ENCODE data around the gene GMPPB.
"Not testable (repeated sequence)": the region's sequence is repeated elsewhere in the genome, so short reads cannot be mapped to it uniquely, and the experiment has no call there.

Gene GMPPB

DNA sequence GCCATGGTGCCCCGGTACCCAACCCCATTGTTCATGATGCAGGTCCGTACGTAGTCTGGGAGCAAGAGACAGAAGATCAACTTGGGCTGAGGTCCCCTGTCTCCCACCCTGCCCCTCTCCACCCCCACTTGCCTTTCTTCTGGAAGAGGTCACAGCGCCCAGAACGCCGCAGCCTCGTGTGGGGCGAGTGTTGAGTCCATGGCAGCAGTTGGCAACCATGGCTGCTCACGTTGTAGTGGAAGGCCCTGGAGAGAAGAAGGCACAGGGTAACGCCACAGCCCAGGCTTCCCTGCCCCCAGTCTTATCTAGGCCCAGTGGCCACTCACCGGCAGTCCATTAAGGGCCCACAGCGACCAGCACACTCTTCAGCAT, 36.3 kb downstream of the GMPPB start:
- CTCF ChIA-PET; DNase-seq; H3K4me3 ChIP-seq (ENCODE audit: control insufficient read depth in 1 of 7, extremely low read depth in 1 of 7, insufficient read depth in 4 of 7, low read depth in 2 of 7, low read length in 6 of 7); POLR2A ChIA-PET; H3K27ac ChIP-seq (ENCODE audit: insufficient read depth in 1 of 2, low read depth in 1 of 2, low read length in 2 of 2, poor library complexity in 1 of 2, severe bottlenecking in 2 of 2); H3K9me3 ChIP-seq (ENCODE audit: control extremely low read depth in 1 of 5, control insufficient read depth in 4 of 5, insufficient read depth in 2 of 5, low read depth in 1 of 5, low read length in 4 of 5): not testable (repeated sequence)
- Histone ChIP-seq H3K4me1 (ENCODE audit: control extremely low read depth in 1 of 4, control insufficient read depth in 4 of 4, insufficient read depth in 4 of 4, low read length in 3 of 4) (peaks cover 0 to 30% (median 25%) of the 10 kb centered on the region in 4 experiments), H3K27me3 (replicated peaks in 2 of 5; ENCODE audit: control insufficient read depth in 4 of 5, insufficient read depth in 5 of 5, low read length in 4 of 5) (peaks cover 0 to 14% (median 2%) of the 10 kb centered on the region in 5 experiments), H3K36me3 (ENCODE audit: control insufficient read depth in 4 of 4, insufficient read depth in 4 of 4, low read length in 3 of 4) (peaks cover 6 to 21% (median 14%) of the 10 kb centered on the region in 4 experiments)
- WGBS (ENCODE audit: insufficient coverage): 100% methylated on average over 3 of the region's 12 CpGs

GRCh38 chr3:49686769-49687423, 36.9 kb downstream of the GMPPB start:
- H3K27ac ChIP-seq (ENCODE audit: insufficient read depth in 1 of 2, low read depth in 1 of 2, low read length in 2 of 2, poor library complexity in 1 of 2, severe bottlenecking in 2 of 2); H3K9me3 ChIP-seq (ENCODE audit: control extremely low read depth in 1 of 5, control insufficient read depth in 4 of 5, insufficient read depth in 2 of 5, low read depth in 1 of 5, low read length in 4 of 5); POLR2A ChIA-PET; CTCF ChIA-PET: not testable (repeated sequence)
- peaks cover 6 to 26% (median 19%) of the 10 kb centered on the region in 4 experiments for H3K36me3 ChIP-seq (ENCODE audit: control insufficient read depth in 4 of 4, insufficient read depth in 4 of 4, low read length in 3 of 4)
- DNase-seq: peak; percentile 34 to 63 (median 51)
- peaks cover 0 to 30% (median 25%) of the 10 kb centered on the region in 4 experiments for H3K4me1 ChIP-seq (ENCODE audit: control extremely low read depth in 1 of 4, control insufficient read depth in 4 of 4, insufficient read depth in 4 of 4, low read length in 3 of 4)
- peaks cover 0 to 14% (median 2%) of the 10 kb centered on the region in 5 experiments for H3K27me3 ChIP-seq (replicated peaks in 2 of 5; ENCODE audit: control insufficient read depth in 4 of 5, insufficient read depth in 5 of 5, low read length in 4 of 5)
- H3K4me3 ChIP-seq (ENCODE audit: control insufficient read depth in 1 of 7, extremely low read depth in 1 of 7, insufficient read depth in 4 of 7, low read depth in 2 of 7, low read length in 6 of 7): peak overlapping the region in 5 of 7 experiments; percentile 26 to 69 (median 37)
- WGBS (ENCODE audit: insufficient coverage): 18% methylated on average over 37 of the region's 44 CpGs

DNA sequence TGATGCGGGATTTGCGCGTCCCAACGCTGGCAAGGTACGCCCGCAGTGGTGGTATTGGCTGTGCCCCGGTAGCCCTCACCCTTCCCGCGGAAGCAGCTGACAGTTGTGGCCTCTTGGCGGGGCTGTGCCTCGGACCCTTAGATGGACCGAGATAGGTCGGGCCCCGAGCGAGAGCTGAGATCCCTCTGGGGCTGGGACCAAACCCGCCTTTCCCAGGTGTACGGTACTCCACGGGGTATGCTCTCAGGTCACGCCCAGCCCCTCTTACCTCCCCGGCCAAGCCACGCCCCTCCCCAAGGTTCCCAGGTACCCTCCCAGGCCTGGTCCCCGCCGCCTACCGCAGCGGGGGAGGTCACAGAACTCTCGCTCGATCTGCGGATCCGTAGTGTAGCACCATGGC, 37.4 kb downstream of the GMPPB start:
- Histone ChIP-seq H3K4me1 (ENCODE audit: control extremely low read depth in 1 of 4, control insufficient read depth in 4 of 4, insufficient read depth in 4 of 4, low read length in 3 of 4) (peaks cover 0 to 29% (median 24%) of the 10 kb centered on the region in 4 experiments), H3K36me3 (ENCODE audit: control insufficient read depth in 4 of 4, insufficient read depth in 4 of 4, low read length in 3 of 4) (peaks cover 6 to 32% (median 24%) of the 10 kb centered on the region in 4 experiments), H3K27me3 (replicated peaks in 2 of 5; ENCODE audit: control insufficient read depth in 4 of 5, insufficient read depth in 5 of 5, low read length in 4 of 5) (peaks cover 0 to 14% (median 2%) of the 10 kb centered on the region in 5 experiments), H3K4me3 (ENCODE audit: control insufficient read depth in 1 of 7, extremely low read depth in 1 of 7, insufficient read depth in 4 of 7, low read depth in 2 of 7, low read length in 6 of 7) (peak overlapping the region in 5 of 7 experiments; percentile 26 to 69 (median 37))
- H3K27ac ChIP-seq (ENCODE audit: insufficient read depth in 1 of 2, low read depth in 1 of 2, low read length in 2 of 2, poor library complexity in 1 of 2, severe bottlenecking in 2 of 2); POLR2A ChIA-PET; H3K9me3 ChIP-seq (ENCODE audit: control extremely low read depth in 1 of 5, control insufficient read depth in 4 of 5, insufficient read depth in 2 of 5, low read depth in 1 of 5, low read length in 4 of 5): not testable (repeated sequence)
- DNase-seq: peak in 1 of 3 donors; percentile 32
- 2% methylated on average over 16 of the region's 29 CpGs for WGBS (ENCODE audit: insufficient coverage)
- CTCF ChIA-PET: interaction anchor here (0.6 kb wide), 1 partner anchor 591 kb away, joined by 4 read pairs; no protein-coding TSS in a partner anchor

- DNase-seq; H3K27ac ChIP-seq (ENCODE audit: insufficient read depth in 1 of 2, low read depth in 1 of 2, low read length in 2 of 2, poor library complexity in 1 of 2, severe bottlenecking in 2 of 2); POLR2A ChIA-PET; H3K4me3 ChIP-seq (ENCODE audit: control insufficient read depth in 1 of 7, extremely low read depth in 1 of 7, insufficient read depth in 4 of 7, low read depth in 2 of 7, low read length in 6 of 7); H3K9me3 ChIP-seq (ENCODE audit: control extremely low read depth in 1 of 5, control insufficient read depth in 4 of 5, insufficient read depth in 2 of 5, low read depth in 1 of 5, low read length in 4 of 5): not testable (repeated sequence)
- Histone ChIP-seq H3K4me1 (ENCODE audit: control extremely low read depth in 1 of 4, control insufficient read depth in 4 of 4, insufficient read depth in 4 of 4, low read length in 3 of 4) (peaks cover 0 to 24% (median 20%) of the 10 kb centered on the region in 4 experiments), H3K27me3 (replicated peaks in 2 of 5; ENCODE audit: control insufficient read depth in 4 of 5, insufficient read depth in 5 of 5, low read length in 4 of 5) (peaks cover 0 to 14% (median 2%) of the 10 kb centered on the region in 5 experiments), H3K36me3 (ENCODE audit: control insufficient read depth in 4 of 4, insufficient read depth in 4 of 4, low read length in 3 of 4) (peaks cover 6 to 37% (median 28%) of the 10 kb centered on the region in 4 experiments)
- 29% methylated on average over 20 of the region's 36 CpGs for WGBS (ENCODE audit: insufficient coverage)
- CTCF ChIA-PET: interaction anchor here (0.6 kb wide), 1 partner anchor 591 kb away, joined by 4 read pairs; no protein-coding TSS in a partner anchor
Observed at GRCh38 chr3:49685846-49686245, 37.9 kb downstream of the GMPPB start.

- H3K27ac ChIP-seq (ENCODE audit: insufficient read depth in 1 of 2, low read depth in 1 of 2, low read length in 2 of 2, poor library complexity in 1 of 2, severe bottlenecking in 2 of 2); H3K4me3 ChIP-seq (ENCODE audit: control insufficient read depth in 1 of 7, extremely low read depth in 1 of 7, insufficient read depth in 4 of 7, low read depth in 2 of 7, low read length in 6 of 7); H3K9me3 ChIP-seq (ENCODE audit: control extremely low read depth in 1 of 5, control insufficient read depth in 4 of 5, insufficient read depth in 2 of 5, low read depth in 1 of 5, low read length in 4 of 5); POLR2A ChIA-PET; CTCF ChIA-PET; DNase-seq: not testable (repeated sequence)
- peaks cover 0 to 14% (median 2%) of the 10 kb centered on the region in 5 experiments for H3K27me3 ChIP-seq (replicated peaks in 2 of 5; ENCODE audit: control insufficient read depth in 4 of 5, insufficient read depth in 5 of 5, low read length in 4 of 5)
- WGBS (ENCODE audit: insufficient coverage): 100% methylated on average over 4 of the region's 10 CpGs
- peaks cover 6 to 44% (median 36%) of the 10 kb centered on the region in 4 experiments for H3K36me3 ChIP-seq (ENCODE audit: control insufficient read depth in 4 of 4, insufficient read depth in 4 of 4, low read length in 3 of 4)
- H3K4me1 ChIP-seq (ENCODE audit: control extremely low read depth in 1 of 4, control insufficient read depth in 4 of 4, insufficient read depth in 4 of 4, low read length in 3 of 4): peaks cover 0 to 18% (median 13%) of the 10 kb centered on the region in 4 experiments
Observed at GRCh38 chr3:49685103-49685502, 38.6 kb downstream of the GMPPB start.

DNA sequence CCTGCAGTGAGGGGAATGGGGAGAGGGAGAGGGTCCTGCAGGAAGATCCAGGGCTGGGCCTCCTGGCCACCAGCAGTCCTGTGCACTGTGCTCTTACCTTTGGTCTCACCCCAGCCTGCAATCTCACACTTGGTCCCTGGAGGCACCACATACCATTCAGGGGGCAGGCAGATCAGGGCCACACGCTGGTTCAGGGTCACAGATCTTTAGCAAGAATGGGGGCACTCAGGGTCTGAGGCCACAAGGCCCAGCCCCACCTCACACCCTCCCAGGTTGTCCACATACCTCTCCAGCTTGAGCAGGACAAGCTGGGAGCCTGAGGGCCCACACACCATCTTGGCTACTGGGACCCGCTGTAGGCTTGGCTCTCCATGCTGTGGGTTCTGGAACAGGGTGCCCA, 39.3 kb downstream of the GMPPB start:
- 86% methylated on average over 1 of the region's 2 CpGs for WGBS (ENCODE audit: insufficient coverage)
- peaks cover 6 to 51% (median 42%) of the 10 kb centered on the region in 4 experiments for H3K36me3 ChIP-seq (ENCODE audit: control insufficient read depth in 4 of 4, insufficient read depth in 4 of 4, low read length in 3 of 4)
- DNase-seq; H3K27ac ChIP-seq (ENCODE audit: insufficient read depth in 1 of 2, low read depth in 1 of 2, low read length in 2 of 2, poor library complexity in 1 of 2, severe bottlenecking in 2 of 2); H3K4me3 ChIP-seq (ENCODE audit: control insufficient read depth in 1 of 7, extremely low read depth in 1 of 7, insufficient read depth in 4 of 7, low read depth in 2 of 7, low read length in 6 of 7); POLR2A ChIA-PET; CTCF ChIA-PET; H3K9me3 ChIP-seq (ENCODE audit: control extremely low read depth in 1 of 5, control insufficient read depth in 4 of 5, insufficient read depth in 2 of 5, low read depth in 1 of 5, low read length in 4 of 5): not testable (repeated sequence)
- H3K4me1 ChIP-seq (ENCODE audit: control extremely low read depth in 1 of 4, control insufficient read depth in 4 of 4, insufficient read depth in 4 of 4, low read length in 3 of 4): peaks cover 0 to 13% (median 10%) of the 10 kb centered on the region in 4 experiments
- peaks cover 0 to 14% (median 2%) of the 10 kb centered on the region in 5 experiments for H3K27me3 ChIP-seq (replicated peaks in 2 of 5; ENCODE audit: control insufficient read depth in 4 of 5, insufficient read depth in 5 of 5, low read length in 4 of 5)

DNA sequence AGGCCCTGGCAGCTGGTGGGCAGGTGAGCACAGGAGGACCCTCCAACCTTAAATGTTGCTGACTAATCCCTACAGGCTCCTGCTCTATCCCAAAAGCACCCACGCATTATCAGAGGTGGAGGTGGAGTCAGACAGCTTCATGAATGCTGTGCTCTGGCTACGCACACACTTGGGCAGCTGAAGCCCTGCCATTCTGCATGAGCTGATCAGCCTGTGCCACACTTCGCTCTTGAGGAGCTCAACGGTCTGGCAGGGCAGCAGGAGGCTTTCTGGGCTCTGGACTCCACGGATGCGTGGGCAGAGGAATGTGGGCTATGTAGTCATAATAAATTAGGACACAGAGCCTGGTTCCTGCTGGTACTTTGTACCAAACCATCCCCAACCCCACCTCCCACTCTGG, 40.6 kb downstream of the GMPPB start:
- ChIA-PET CTCF (interaction anchor here (1.4 to 1.6 kb wide), 2 partner anchors 12 to 144 kb away, joined by 4 read pairs; no protein-coding TSS in a partner anchor), POLR2A (interaction anchor here (0.6 kb wide), 1 partner anchor 325 kb away, joined by 3 read pairs; no protein-coding TSS in a partner anchor)
- Histone ChIP-seq H3K27me3 (replicated peaks in 2 of 5; ENCODE audit: control insufficient read depth in 4 of 5, insufficient read depth in 5 of 5, low read length in 4 of 5) (peaks cover 0 to 14% (median 2%) of the 10 kb centered on the region in 5 experiments), H3K27ac (ENCODE audit: insufficient read depth in 1 of 2, low read depth in 1 of 2, low read length in 2 of 2, poor library complexity in 1 of 2, severe bottlenecking in 2 of 2) (no peak overlapping the region), H3K4me3 (ENCODE audit: control insufficient read depth in 1 of 7, extremely low read depth in 1 of 7, insufficient read depth in 4 of 7, low read depth in 2 of 7, low read length in 6 of 7) (no peak overlapping the region), H3K9me3 (ENCODE audit: control extremely low read depth in 1 of 5, control insufficient read depth in 4 of 5, insufficient read depth in 2 of 5, low read depth in 1 of 5, low read length in 4 of 5) (no peaks in the 10 kb centered on the region), H3K36me3 (ENCODE audit: control insufficient read depth in 4 of 4, insufficient read depth in 4 of 4, low read length in 3 of 4) (peaks cover 9 to 64% (median 54%) of the 10 kb centered on the region in 4 experiments), H3K4me1 (ENCODE audit: control extremely low read depth in 1 of 4, control insufficient read depth in 4 of 4, insufficient read depth in 4 of 4, low read length in 3 of 4) (peaks cover 0 to 7% (median 2%) of the 10 kb centered on the region in 4 experiments)
- 93% methylated on average over 4 of the region's 6 CpGs for WGBS (ENCODE audit: insufficient coverage)
- no peak for DNase-seq

Data from common myeloid progenitor, CD34-positive (primary cell).